B cell (primary cell): Measurements from ENCODE around the gene NSFL1C. TPM values are rescaled to one million over a fixed set of nuclear protein-coding genes. Genes with fewer than 3 reads are reported as not detected.

Experiments used
- ATAC-seq: fragments of 200-7000 bp; cut with Tn5 transposase; one replicate; pipeline ENCODE4 v1.10.0; 2021; ENCODE audit warnings: low read depth, mild to moderate bottlenecking, moderate number of reproducible peaks, moderate library complexity
- CTCF ChIA-PET: fragments of 350-600 bp; sonication (Branson Sonifier 250); formaldehyde crosslinking; loops from one replicate; lab custom pipeline; 2021; ENCODE audit warnings: antibody characterized with exemption, inconsistent platforms; lab: Charles Lee
- POLR2A ChIA-PET: fragments of 350-600 bp; sonication (Branson Sonifier 250); formaldehyde crosslinking; loops from one replicate; lab custom pipeline; 2021; ENCODE audit warnings: antibody characterized with exemption; lab: Charles Lee
- DNase-seq: peaks from one replicate; pipeline ENCODE4 v3.0.0; 2013
- H2AFZ ChIP-seq: 2 replicates; pipeline ENCODE4 v1.6.1; 2012; ENCODE audit warnings: mild to moderate bottlenecking, low read depth, low read length; ENCODE audit not compliant: insufficient read depth, poor library complexity, severe bottlenecking
- H3K27ac ChIP-seq, 2 donors: 1 replicate in 1 of 2; 2 replicates in 1 of 2; pipeline ENCODE4 v1.5.1; 2012 to 2013; ENCODE audit warnings: low read length in 2 of 2, mild to moderate bottlenecking in 2 of 2, moderate library complexity in 1 of 2
- H3K27me3 ChIP-seq, 4 experiments: fragments of 200-600 bp in 1 of 4; sonication (generic) in 1 of 4; replicated peaks in 1 of 4; 1 replicate in 2 of 4; 2 replicates in 2 of 4; pipeline versions ENCODE4 v1.6.1 to v1.7.0; 2013 to 2016; ENCODE audit warnings: low read length in 3 of 4, mild to moderate bottlenecking in 2 of 4, mixed read lengths in 1 of 4, moderate library complexity in 1 of 4; ENCODE audit not compliant: insufficient read depth in 4 of 4, control insufficient read depth in 3 of 4; ENCODE audit errors: control extremely low read depth in 1 of 4
- H3K36me3 ChIP-seq, 2 experiments: replicated peaks in 1 of 2; 1 replicate in 1 of 2; 2 replicates in 1 of 2; pipeline versions ENCODE4 v1.6.1 to v1.7.1; 2013; ENCODE audit warnings: low read length in 1 of 2; ENCODE audit not compliant: insufficient read depth in 2 of 2, control insufficient read depth in 1 of 2; ENCODE audit errors: control extremely low read depth in 1 of 2, extremely low read depth in 1 of 2
- H3K4me1 ChIP-seq, 2 donors: fragments of 200-600 bp in 1 of 2; sonication (generic) in 1 of 2; 1 replicate in 1 of 2; 2 replicates in 1 of 2; pipeline versions ENCODE4 v1.5.1 to v1.6.1; 2013 to 2017; ENCODE audit warnings: low read length in 2 of 2; ENCODE audit not compliant: control insufficient read depth in 2 of 2, insufficient read depth in 2 of 2
- H3K4me2 ChIP-seq: replicated peaks from 2 replicates; pipeline ENCODE3; 2012; ENCODE audit warnings: mild to moderate bottlenecking, low read depth, low read length; ENCODE audit not compliant: poor library complexity, severe bottlenecking
- H3K4me3 ChIP-seq, 5 experiments: fragments of 200-600 bp in 1 of 5; sonication (generic) in 1 of 5; 1 replicate in 3 of 5; 2 replicates in 2 of 5; pipeline versions ENCODE4 v1.5.1 to v1.7.0; 2011 to 2016; ENCODE audit warnings: low read length in 4 of 5, mild to moderate bottlenecking in 4 of 5, low read depth in 2 of 5, control low read depth in 1 of 5, moderate library complexity in 1 of 5; ENCODE audit not compliant: insufficient read depth in 1 of 5; ENCODE audit errors: control extremely low read depth in 1 of 5, extremely low read depth in 1 of 5
- H3K79me2 ChIP-seq: fragments of 200-600 bp; sonication (generic); one replicate; pipeline ENCODE4 v1.6.0; 2016; ENCODE audit warnings: low read length; ENCODE audit not compliant: control insufficient read depth, insufficient read depth
- H3K9ac ChIP-seq: fragments of 200-600 bp; sonication (generic); 2 replicates; pipeline ENCODE4 v1.6.1; 2017; ENCODE audit warnings: mild to moderate bottlenecking, low read length, moderate library complexity
- H3K9me3 ChIP-seq, 3 donors: one replicate each; pipeline versions ENCODE4 v1.6.1 to v1.7.1; 2013; ENCODE audit warnings: low read length in 2 of 3; ENCODE audit not compliant: control insufficient read depth in 2 of 3, insufficient read depth in 1 of 3; ENCODE audit errors: control extremely low read depth in 1 of 3
- H4K20me1 ChIP-seq: 2 replicates; pipeline ENCODE4 v1.6.0; 2012; ENCODE audit warnings: mild to moderate bottlenecking, low read length; ENCODE audit not compliant: insufficient read depth, control insufficient read depth, poor library complexity, severe bottlenecking
- H3K27ac Mint-ChIP-seq: one replicate; pipeline ENCODE4 v1.8.0; 2021; ENCODE audit warnings: mixed read lengths
- H3K27me3 Mint-ChIP-seq: one replicate; pipeline ENCODE4 v1.8.0; 2021; ENCODE audit warnings: mixed read lengths
- H3K4me1 Mint-ChIP-seq: one replicate; pipeline ENCODE4 v1.8.0; 2021; ENCODE audit warnings: mixed read lengths
- H3K4me3 Mint-ChIP-seq: one replicate; pipeline ENCODE4 v1.8.0; 2021; ENCODE audit warnings: mixed read lengths
- H3K9me3 Mint-ChIP-seq: one replicate; pipeline ENCODE4 v1.8.0; 2022; ENCODE audit warnings: mixed read lengths; ENCODE audit not compliant: insufficient read depth
- EZH2 ChIP-seq: IDR thresholded peaks from 2 replicates; pipeline ENCODE4 v1.6.1; 2012; ENCODE audit warnings: borderline replicate concordance, low read depth, mild to moderate bottlenecking, moderate library complexity, low read length; ENCODE audit not compliant: insufficient read depth, poor library complexity, severe bottlenecking
- WGBS: methylation state at CpG from one replicate; pipeline ENCODE4 v1.1.5; 2013; ENCODE audit warnings: missing lambda C conversion rate; ENCODE audit not compliant: insufficient coverage; 5-methylcytosine and 5-hydroxymethylcytosine counted together
- intact Hi-C: fragments of 100-400 bp; cut with micrococcal nuclease; formaldehyde crosslinking; loops from one replicate; pipeline ENCODE4 v1.10.0; 2022
- polyA plus RNA-seq: library from polyadenylated mRNA; depleted of rRNA; stranded (reverse); fragments of >200 nt; gene quantifications from 2 replicates; pipeline ENCODE4 v1.2.3, GENCODE V29; 2012
- total RNA-seq, 2 donors: library from RNA; stranded (reverse); fragments of 120-200 nt in 1 of 2; gene quantifications; 1 replicate in 1 of 2; 2 replicates in 1 of 2; pipeline versions ENCODE4 v1.2.3 to v1.2.4, GENCODE V29; 2013 to 2022
- TF ChIP-seq, protein P1 (sequence below): fragments of 200-600 bp; IDR thresholded peaks from one replicate; pipeline ENCODE4 v1.8.0; 2022; ENCODE audit warnings: antibody characterized with exemption, mild to moderate bottlenecking

Gene NSFL1C
- total and polyA plus RNA-seq, 2 donors (not counting 1 experiment from before 2014, with no cell fraction given): 24.1 to 80.3 TPM

- ChIA-PET POLR2A (no interaction called here), CTCF (interaction anchor here (0.5 to 4.2 kb wide), 4 partner anchors 10 to 58 kb away, joined by 3 to 31 read pairs (median 3); no protein-coding TSS in a partner anchor)
- no peaks in the 10 kb centered on the region for H3K79me2 ChIP-seq
- no peak for ATAC-seq
- H3K4me2 ChIP-seq: no peak overlapping the region
- Mint-ChIP-seq H3K27ac (no peak overlapping the region), H3K27me3 (peaks cover 14% of the 10 kb centered on the region), H3K9me3 (no peaks in the 10 kb centered on the region), H3K4me3 (no peak overlapping the region), H3K4me1 (peaks cover 44% of the 10 kb centered on the region)
- H3K9ac ChIP-seq: no peak overlapping the region
- intact Hi-C loops: no loop called here
- TF ChIP-seq, protein P1, sequence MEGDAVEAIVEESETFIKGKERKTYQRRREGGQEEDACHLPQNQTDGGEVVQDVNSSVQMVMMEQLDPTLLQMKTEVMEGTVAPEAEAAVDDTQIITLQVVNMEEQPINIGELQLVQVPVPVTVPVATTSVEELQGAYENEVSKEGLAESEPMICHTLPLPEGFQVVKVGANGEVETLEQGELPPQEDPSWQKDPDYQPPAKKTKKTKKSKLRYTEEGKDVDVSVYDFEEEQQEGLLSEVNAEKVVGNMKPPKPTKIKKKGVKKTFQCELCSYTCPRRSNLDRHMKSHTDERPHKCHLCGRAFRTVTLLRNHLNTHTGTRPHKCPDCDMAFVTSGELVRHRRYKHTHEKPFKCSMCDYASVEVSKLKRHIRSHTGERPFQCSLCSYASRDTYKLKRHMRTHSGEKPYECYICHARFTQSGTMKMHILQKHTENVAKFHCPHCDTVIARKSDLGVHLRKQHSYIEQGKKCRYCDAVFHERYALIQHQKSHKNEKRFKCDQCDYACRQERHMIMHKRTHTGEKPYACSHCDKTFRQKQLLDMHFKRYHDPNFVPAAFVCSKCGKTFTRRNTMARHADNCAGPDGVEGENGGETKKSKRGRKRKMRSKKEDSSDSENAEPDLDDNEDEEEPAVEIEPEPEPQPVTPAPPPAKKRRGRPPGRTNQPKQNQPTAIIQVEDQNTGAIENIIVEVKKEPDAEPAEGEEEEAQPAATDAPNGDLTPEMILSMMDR: no peak
- TF ChIP-seq EZH2: no peak
- no peaks in the 10 kb centered on the region for H4K20me1 ChIP-seq
- no CpG with 5 or more reads among the region's 1 CpG for WGBS
- H3K27me3 ChIP-seq: no peaks in the 10 kb centered on the region
- DNase-seq: no peak
- H3K4me1 ChIP-seq: peaks cover 37 to 38% of the 10 kb centered on the region in 2 donors
- no peaks in the 10 kb centered on the region for H3K36me3 ChIP-seq
- H2AFZ ChIP-seq: no peak overlapping the region
- no peak overlapping the region for H3K4me3 ChIP-seq
- H3K9me3 ChIP-seq: peaks cover 0 to under 1% (median 0%) of the 10 kb centered on the region in 3 donors
- no peak overlapping the region for H3K27ac ChIP-seq
Observed at GRCh38 chr20:1493536-1493935, 26.9 kb upstream of the NSFL1C start.

DNA sequence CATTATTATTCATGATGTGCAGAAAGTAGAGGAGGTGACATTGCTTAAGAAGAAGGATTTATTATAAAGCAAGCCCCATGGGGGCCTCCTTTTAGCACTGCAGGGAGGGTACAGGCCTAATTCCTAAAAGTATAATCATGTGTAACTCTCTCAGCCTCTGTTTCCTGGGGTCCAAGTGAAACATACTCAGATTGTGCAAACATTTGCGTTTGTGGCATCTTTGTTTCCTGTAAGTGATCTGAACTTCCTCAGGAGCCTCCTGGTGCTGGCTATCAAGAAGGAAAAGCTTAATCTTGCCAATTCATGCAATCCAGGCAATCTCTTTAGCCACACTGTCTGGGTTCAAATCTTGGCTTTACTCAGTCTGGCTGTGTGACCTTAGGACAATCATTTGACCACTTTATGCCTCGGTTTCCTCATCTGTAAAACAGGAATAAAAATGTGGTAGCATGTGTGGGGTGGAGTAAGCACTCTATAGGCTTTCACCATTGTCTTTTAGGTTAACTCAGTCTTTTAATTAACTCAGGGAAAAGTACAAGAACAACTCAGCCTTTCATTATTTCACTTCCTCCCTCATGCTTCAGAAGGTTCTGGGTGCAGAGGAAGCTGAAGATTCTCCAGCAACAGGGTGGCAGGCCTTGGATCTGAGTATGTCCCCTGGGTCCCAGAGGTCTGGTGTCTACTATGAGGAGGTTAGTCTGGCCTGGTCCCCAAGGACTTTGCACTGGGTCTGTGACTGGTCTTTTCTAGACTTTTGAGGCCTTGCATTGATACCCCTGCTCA is 25.4 kb upstream of the NSFL1C start:
- no peak for TF ChIP-seq EZH2
- TF ChIP-seq, protein P1: no peak
- Histone ChIP-seq H3K36me3 (no peaks in the 10 kb centered on the region), H4K20me1 (no peaks in the 10 kb centered on the region), H3K27me3 (no peaks in the 10 kb centered on the region), H3K27ac (peak overlapping the region in 1 of 2 donors; percentile 3), H3K4me2 (peak overlapping the region; percentile 36), H3K79me2 (no peaks in the 10 kb centered on the region), H3K4me1 (peaks cover 37 to 38% of the 10 kb centered on the region in 2 donors), H3K9me3 (peaks cover 0 to 4% (median 0%) of the 10 kb centered on the region in 3 donors), H3K4me3 (no peak overlapping the region), H2AFZ (no peak overlapping the region), H3K9ac (peak overlapping the region; percentile 0)
- 0% methylated on average over 1 of the region's 2 CpGs for WGBS
- intact Hi-C loops: no loop called here
- DNase-seq (peak; percentile 24), ATAC-seq (no peak)
- Mint-ChIP-seq H3K27ac (peak overlapping the region; percentile 3), H3K27me3 (peaks cover 10% of the 10 kb centered on the region), H3K4me1 (peaks cover 44% of the 10 kb centered on the region), H3K9me3 (no peaks in the 10 kb centered on the region), H3K4me3 (no peak overlapping the region)
- ChIA-PET CTCF (interaction anchor here (1.0 to 4.2 kb wide), 2 partner anchors 11 to 963 kb away, joined by 3 to 31 read pairs; no protein-coding TSS in a partner anchor), POLR2A (no interaction called here)
